ENCODE measurements around the gene CHRM4.

Gene CHRM4

GRCh38 chr11:46388619-46389449, 2.7 kb downstream of the CHRM4 start:
- Histone ChIP-seq H2AFZ (ENCODE audit: low read depth, low read length, severe bottlenecking) (no peak overlapping the region), H3K27me3 (ENCODE audit: low read length) (no peaks in the 10 kb centered on the region), H3K27ac (ENCODE audit: low read depth, low read length) (no peak overlapping the region), H3K79me2 (ENCODE audit: insufficient read depth, low read length) (no peaks in the 10 kb centered on the region), H3K4me2 (ENCODE audit: low read depth, low read length, poor library complexity, severe bottlenecking) (peak overlapping the region; percentile 65), H3K9me2 (replicated peaks; ENCODE audit: insufficient read depth, low read length) (no peaks in the 10 kb centered on the region), H3F3A (ENCODE audit: insufficient read depth) (no peaks in the 10 kb centered on the region), H3K4me3 (ENCODE audit: insufficient read depth, low read length, poor library complexity, severe bottlenecking) (no peak overlapping the region), H3K36me3 (ENCODE audit: low read length) (no peaks in the 10 kb centered on the region), H3K9me3 (ENCODE audit: insufficient read depth, low read length) (no peaks in the 10 kb centered on the region), H3K9ac (ENCODE audit: low read length) (no peak overlapping the region), H4K20me1 (ENCODE audit: low read depth, low read length) (peaks cover 4% of the 10 kb centered on the region; the same call in 1 of the 2 replicates)
- no peak for TF ChIP-seq EZH2phosphoT487 (conservative IDR thresholded peaks at IDR 0.05; ENCODE audit: low read length)

GRCh38 chr11:46387919-46388618, 3.5 kb downstream of the CHRM4 start:
- H3K4me3 ChIP-seq (ENCODE audit: insufficient read depth, low read length, poor library complexity, severe bottlenecking), result no peak overlapping the region

GRCh38 chr11:46387456-46387855, 4.1 kb downstream of the CHRM4 start:
- Histone ChIP-seq H3K4me2 (ENCODE audit: low read depth, low read length, poor library complexity, severe bottlenecking) (no peak overlapping the region), H3K9me2 (replicated peaks; ENCODE audit: insufficient read depth, low read length) (no peaks in the 10 kb centered on the region), H3K27ac (ENCODE audit: low read depth, low read length) (no peak overlapping the region), H2AFZ (ENCODE audit: low read depth, low read length, severe bottlenecking) (no peak overlapping the region), H3F3A (ENCODE audit: insufficient read depth) (no peaks in the 10 kb centered on the region), H3K36me3 (ENCODE audit: low read length) (no peaks in the 10 kb centered on the region), H3K9ac (ENCODE audit: low read length) (no peak overlapping the region), H3K79me2 (ENCODE audit: insufficient read depth, low read length) (no peaks in the 10 kb centered on the region), H3K27me3 (ENCODE audit: low read length) (no peaks in the 10 kb centered on the region), H4K20me1 (ENCODE audit: low read depth, low read length) (peaks cover 4% of the 10 kb centered on the region; the same call in 1 of the 2 replicates), H3K9me3 (ENCODE audit: insufficient read depth, low read length) (no peaks in the 10 kb centered on the region), H3K4me3 (ENCODE audit: insufficient read depth, low read length, poor library complexity, severe bottlenecking) (no peak overlapping the region)
- no peak for TF ChIP-seq CTCF (IDR thresholded peaks at IDR 0.05; ENCODE audit: insufficient read depth, low read length, poor library complexity, severe bottlenecking)
- no peak for TF ChIP-seq EZH2phosphoT487 (conservative IDR thresholded peaks at IDR 0.05; ENCODE audit: low read length)

More at GRCh38 chr11:46387919-46388618, 3.5 kb downstream of the CHRM4 start:
- H3K27ac ChIP-seq (ENCODE audit: low read depth, low read length), result no peak overlapping the region
- no peaks in the 10 kb centered on the region for H3K36me3 ChIP-seq (ENCODE audit: low read length)
- no peak overlapping the region for H3K9ac ChIP-seq (ENCODE audit: low read length)
- TF ChIP-seq CTCF (IDR thresholded peaks at IDR 0.05; ENCODE audit: insufficient read depth, low read length, poor library complexity, severe bottlenecking), result no peak
- no peak for TF ChIP-seq EZH2phosphoT487 (conservative IDR thresholded peaks at IDR 0.05; ENCODE audit: low read length)
- no peaks in the 10 kb centered on the region for H3F3A ChIP-seq (ENCODE audit: insufficient read depth)
- H2AFZ ChIP-seq (ENCODE audit: low read depth, low read length, severe bottlenecking), result no peak overlapping the region
- no peaks in the 10 kb centered on the region for H3K79me2 ChIP-seq (ENCODE audit: insufficient read depth, low read length)
- peaks cover 4% of the 10 kb centered on the region; the same call in 1 of the 2 replicates for H4K20me1 ChIP-seq (ENCODE audit: low read depth, low read length)
- H3K9me2 ChIP-seq (replicated peaks; ENCODE audit: insufficient read depth, low read length), result no peaks in the 10 kb centered on the region
- no peak overlapping the region for H3K4me2 ChIP-seq (ENCODE audit: low read depth, low read length, poor library complexity, severe bottlenecking)
- H3K27me3 ChIP-seq (ENCODE audit: low read length), result no peaks in the 10 kb centered on the region
- H3K9me3 ChIP-seq (ENCODE audit: insufficient read depth, low read length), result no peaks in the 10 kb centered on the region

All from SU-DHL-6 (cell line).